Muscle of back (tissue), 11 donors: Measurements from ENCODE around the gene TTL. TPM values are rescaled to one million over a fixed set of nuclear protein-coding genes. Genes with fewer than 3 reads are reported as not detected.
"Not testable (repeated sequence)": the region's sequence is repeated elsewhere in the genome, so short reads cannot be mapped to it uniquely, and the experiment has no call there.

Experiments
- DNase-seq, 3 donors: peaks; one replicate each; pipeline versions ENCODE4 v3.0.0 to v3.0.0-alpha.2; 2013
- polyA plus RNA-seq, 10 donors: library from polyadenylated mRNA; unstranded; fragments of 120-200 nt; gene quantifications; one replicate each; pipeline ENCODE4 v1.2.1, GENCODE V29; 2013; ENCODE audit not compliant: insufficient read length in 10 of 10

Gene TTL
- polyA plus RNA-seq, 10 donors, result 32.1 to 47.1 (median 38.9) TPM

DNA sequence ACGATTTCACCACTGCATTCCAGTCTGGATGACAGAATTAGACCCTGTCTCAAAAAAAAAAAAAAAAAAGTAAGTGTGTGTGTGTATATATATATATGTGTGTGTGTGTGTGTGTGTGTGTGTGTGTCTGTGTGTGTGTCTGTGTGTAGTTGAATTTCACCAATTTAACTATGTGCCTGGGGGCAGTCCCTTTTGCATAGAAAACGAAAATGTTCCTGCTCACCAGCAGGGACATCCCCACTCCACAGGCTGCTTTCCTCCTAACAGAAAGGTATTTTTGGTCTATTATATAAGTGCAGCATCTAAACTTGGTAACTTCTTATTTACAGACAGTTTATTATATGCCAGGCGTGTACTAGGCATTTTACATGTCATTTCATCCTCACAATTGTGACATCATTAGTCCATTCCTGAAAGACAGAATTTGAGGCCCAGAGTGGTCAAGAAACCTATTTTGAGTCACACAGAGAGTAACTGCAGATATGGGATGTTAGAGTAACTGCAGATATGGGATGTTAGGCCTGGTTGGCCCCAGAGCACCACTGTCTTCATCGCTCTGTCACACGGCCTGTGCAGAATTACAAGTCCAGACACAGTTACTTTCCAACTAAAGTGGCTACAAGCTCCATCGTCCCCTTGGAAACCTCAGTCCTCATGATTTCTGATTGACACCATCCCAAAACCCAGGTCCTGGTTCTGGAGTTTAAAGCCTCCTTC lies 9.3 kb upstream of the TTL start:
- no peak for DNase-seq

DNA sequence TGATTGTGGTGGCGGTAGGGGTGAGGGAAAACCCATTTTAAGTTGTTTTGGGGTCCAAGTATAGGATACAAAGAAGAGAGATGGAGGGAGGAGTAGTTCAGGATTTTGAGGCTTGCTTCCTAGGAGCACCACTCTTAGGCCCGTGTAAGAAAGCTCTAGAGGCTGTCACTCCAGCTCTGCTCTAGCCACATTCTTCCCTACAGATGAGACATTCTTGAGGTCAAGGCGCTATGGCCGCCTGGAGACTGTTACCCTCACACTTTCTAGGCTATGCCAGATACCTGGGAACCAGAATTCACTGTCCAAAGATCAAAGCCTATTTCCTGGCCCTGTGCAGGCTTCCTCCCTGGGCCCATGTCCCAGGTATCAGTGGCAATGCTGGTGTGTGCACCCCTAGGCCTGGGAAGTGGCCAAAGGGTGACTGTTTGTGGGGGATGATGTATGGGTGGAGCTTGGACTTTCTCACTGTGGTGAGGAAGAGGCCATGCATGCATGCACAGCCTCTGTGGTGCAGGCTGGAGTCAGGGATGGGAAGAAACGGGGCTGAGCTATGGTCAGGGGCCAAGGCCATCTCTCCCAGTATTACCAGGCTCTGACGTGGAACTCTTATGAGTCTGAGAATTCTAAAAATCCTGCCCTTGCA lies 7.0 kb upstream of the TTL start:
- DNase-seq, result no peak

DNA sequence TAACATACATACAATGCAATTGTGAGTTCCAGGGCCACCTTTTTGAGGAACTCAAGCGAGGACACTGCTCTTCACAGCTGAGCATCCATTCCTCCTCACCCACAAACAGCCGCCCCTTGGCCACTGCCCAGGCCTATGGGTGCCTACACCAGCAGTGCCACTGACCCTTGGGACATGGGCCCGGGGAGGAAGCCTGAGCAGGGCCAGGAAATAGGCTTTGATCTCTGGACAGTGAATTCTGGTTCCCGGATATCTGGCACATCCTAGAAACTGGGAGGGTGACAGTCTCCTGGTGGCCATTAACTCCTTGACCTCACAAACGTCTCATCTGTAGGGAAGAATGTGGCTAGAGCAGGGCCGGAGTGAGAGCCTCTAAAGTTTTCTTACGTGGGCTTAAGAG lies 5.5 kb upstream of the TTL start:
- no peak for DNase-seq

DNA sequence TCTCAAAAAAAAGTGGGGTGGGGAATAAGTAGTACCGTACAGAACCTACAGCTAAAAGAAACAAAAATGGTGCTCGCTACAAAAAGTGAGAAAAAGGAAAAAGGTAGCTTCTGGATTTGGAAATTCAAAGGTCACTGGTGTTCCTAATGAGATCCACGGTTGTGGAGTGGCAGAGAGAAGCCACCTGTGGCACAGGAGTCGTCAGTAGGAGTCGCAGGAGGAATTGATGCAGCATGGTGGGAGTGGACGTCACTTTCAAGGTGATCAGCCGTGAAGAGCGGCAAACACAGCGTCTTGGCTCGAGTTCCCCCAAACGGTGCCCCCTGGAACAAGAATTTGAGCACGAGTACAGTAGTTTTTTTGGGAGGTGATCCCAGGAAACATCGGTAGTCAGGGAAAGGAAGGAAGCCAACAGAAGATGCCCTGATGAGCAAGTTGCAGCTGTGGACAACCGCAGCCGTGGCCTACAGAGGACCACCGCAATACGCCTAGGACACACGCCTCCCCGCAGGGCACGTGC lies 1.4 kb upstream of the TTL start:
- DNase-seq, result no peak

DNA sequence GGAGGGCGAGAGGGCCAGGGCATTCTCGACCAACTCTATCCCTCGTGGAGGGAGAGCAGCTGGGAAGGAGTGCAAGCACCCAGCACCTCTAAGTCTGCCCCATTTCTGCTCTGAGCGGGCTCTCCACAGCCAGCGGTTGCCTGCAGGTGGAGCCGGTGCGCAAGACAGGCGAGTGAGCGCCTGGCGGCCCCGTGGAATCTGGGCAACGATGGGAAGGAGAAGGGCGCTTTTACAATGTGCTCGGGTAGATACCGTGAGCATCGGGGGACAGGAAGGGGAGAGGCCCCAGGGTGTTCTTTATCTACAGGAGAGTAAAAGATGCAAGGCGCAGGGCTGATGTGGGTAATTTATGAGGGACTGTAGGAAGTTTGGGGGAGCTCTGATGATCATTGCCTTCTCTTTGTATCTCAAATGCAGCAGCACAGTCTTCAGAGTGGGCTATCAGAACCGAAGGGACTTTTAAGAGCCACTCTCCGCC lies 867 bp upstream of the TTL start:
- peak; percentile 74 to 94 (median 85) for DNase-seq

DNA sequence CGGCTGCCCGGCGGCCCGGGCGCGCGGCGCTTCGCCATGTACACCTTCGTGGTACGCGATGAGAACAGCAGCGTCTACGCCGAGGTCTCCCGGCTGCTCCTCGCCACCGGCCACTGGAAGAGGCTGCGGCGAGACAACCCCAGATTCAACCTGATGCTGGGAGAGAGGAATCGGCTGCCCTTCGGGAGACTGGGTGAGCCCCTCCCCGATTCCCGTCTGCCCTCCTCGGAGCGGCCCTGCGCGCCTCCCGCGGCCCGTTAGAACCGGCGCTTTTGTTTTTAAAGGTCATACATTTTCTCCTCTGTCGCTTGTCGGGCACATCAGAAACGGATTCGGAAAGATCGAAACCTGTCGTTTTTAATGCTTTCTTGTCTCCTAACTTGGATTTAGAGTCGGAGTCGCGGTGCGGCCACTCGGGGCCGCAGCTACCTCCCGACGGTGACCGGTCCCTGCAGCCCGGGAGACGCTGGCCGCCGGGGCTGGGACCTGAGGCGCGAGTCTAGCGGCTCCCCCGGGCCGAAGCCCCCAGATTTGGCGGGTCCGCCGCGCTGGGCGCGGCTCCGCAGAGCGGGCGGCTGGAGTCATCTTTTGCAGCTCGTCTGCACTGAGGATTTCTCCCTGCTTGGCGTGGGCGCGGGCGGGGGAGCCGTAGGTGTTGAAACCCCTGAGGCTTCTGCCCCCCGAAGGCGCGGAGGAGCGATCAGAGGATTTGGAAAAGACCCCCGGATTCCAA lies 519 bp downstream of the TTL start:
- DNase-seq, result peak; percentile 16 to 76 (median 36)

DNA sequence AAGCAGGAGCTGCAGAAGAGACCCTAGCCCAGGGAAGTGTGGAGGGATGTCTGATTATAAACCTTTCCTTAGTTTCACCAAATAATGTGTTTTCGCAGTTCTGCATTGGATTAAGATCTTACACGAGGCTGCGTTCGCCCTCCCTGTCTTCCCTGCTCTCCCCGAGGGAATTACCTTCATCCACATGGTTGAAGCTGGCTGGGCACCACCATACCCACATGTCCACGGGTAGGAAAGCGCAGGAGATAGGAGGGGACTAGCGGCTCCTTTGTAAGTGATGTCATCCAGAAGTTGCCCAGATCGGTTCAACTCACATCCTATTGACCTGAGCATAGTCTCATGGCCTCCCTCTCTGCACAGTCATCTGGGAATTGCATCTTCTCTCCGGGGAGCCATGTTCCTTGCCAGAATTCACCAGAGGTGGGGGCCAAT lies 1.1 kb downstream of the TTL start:
- peak in 1 of 3 donors; percentile 13 for DNase-seq

DNA sequence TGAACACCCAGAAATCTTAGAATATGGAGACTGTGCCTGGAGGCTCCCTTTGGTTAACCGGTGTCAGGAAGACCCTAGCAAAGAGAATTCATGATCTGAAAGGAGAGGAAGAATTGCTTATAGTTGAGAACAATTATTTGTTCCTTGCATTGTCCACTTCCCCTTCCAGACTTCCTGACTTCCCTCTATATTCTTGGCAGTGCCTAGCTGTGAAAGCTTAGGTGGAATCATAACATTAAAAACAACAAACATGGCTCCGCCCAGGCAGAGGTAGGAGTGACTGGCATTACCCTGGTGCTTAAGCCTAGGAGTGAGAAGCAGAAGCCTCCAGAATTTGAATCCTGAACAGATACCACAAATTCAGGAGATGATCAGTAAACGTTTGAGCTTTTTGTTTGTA lies 1.9 kb downstream of the TTL start:
- DNase-seq, result no peak

DNA sequence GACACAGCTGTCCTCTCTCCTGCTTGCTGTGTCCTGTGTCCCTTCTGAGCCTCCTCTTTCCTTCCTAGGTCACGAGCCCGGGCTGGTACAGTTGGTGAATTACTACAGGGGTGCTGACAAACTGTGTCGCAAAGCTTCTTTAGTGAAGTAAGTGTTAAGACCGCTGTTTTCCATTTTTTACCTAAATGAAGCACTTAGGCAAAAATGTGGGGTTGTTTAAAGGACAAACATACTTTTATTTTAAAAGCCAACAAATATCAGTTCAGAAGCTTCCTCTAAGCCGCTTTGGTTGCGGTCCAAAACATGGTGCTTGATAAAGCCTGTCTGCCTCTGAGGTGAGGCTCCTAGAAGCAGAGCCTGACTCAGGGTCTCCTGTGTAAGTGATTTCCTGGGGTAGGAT lies 3.9 kb downstream of the TTL start:
- DNase-seq, result no peak

DNA sequence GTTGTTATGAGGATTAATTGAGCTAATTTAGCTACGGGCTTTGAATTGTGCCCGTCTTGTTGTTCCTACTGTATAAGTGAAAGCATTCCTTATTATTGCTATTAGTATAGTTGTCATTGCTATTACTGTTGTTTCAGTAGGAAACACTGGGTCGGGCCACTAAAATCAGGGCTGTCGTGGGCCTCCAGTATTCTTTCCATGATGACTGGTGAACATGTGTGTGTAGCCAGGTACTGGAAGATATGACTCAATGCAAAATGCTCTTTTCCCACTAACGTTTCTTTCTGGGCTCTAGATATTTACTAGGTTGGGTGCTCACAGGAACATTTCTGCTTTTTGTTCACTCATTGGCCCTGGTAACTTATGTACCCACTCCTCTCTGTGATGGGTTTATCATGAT lies 4.9 kb downstream of the TTL start:
- no peak for DNase-seq

DNA sequence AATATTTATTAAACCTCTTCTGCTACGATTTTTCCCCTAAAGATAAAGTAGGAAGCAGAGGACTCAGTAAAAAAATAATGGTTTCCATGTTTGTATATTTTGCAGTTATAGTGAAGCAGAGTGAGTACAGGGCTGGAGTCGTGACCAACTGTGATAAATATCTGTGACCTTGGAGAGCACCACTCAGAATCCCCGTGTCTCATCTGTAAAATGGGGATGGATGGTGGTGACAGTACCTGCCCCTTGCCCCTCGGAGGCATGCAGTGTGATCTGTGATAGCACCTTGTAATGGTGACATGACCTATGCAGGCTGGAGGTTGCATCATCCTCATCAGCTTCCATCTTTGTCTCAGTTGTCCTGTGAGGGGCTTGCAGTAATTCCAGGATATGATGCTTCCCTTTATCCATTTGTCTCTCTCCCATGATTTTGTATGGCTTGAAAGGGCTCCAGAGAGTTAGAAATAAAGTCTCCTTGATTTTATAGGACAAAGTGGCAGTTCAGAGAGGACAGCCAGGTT lies 5.5 kb downstream of the TTL start:
- no peak for DNase-seq

DNA sequence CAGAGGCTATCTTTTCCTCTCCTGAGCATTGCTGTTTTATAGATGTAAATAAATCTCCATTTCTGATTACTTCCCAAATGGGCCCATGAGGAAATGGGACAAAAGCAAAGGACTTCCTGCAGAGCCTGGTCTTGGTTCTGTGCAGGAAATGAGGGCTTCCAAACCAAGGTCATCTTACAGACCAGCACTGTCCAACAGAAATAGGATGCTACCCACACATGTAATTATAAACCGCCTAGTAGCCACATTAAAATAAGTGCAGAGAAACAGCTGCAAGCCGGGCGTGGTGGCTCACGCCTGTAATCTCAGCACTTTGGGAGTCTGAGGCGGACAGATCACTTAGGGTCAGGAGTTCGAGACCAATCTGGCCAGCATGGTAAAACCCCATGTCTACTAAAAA lies 6.2 kb downstream of the TTL start:
- DNase-seq, result no peak

DNA sequence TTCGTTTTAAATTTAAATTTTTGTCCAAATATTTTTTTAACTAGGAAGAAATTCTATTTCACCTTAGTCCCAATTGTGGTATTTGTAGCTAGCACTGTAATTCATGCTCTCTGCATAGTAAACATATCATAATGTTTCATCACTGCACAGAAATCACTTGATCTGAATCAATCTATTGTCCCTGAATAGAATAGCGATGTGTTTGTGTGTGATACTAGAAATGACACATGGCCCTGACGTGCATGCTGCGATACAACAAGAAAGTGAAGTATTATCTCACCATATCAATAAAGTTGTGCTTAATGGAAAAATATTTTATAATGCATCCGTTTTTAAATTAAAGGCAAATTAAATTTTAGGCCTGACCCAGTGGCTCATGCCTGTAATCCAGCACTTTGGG lies 10.0 kb downstream of the TTL start:
- no peak for DNase-seq

DNA sequence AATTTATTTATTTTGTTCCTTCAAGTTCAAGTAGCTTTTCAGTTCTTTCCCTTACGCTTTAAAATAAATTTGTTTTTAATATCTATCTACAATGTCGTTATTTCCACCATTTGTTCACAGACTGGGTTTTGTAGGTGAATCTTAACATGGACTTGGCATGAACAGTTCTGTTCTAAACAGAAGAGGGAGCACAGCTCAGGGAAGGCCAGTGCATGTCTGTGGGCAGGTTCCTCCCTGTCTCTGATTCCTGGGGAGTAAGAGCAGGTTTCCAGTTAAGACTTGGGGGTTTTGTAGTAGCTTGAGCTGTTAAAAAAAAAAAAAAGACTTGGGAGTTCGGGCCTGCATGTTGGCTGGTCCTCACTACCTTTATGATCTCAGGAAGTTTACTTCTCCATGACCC lies 11.1 kb downstream of the TTL start:
- no peak for DNase-seq

DNA sequence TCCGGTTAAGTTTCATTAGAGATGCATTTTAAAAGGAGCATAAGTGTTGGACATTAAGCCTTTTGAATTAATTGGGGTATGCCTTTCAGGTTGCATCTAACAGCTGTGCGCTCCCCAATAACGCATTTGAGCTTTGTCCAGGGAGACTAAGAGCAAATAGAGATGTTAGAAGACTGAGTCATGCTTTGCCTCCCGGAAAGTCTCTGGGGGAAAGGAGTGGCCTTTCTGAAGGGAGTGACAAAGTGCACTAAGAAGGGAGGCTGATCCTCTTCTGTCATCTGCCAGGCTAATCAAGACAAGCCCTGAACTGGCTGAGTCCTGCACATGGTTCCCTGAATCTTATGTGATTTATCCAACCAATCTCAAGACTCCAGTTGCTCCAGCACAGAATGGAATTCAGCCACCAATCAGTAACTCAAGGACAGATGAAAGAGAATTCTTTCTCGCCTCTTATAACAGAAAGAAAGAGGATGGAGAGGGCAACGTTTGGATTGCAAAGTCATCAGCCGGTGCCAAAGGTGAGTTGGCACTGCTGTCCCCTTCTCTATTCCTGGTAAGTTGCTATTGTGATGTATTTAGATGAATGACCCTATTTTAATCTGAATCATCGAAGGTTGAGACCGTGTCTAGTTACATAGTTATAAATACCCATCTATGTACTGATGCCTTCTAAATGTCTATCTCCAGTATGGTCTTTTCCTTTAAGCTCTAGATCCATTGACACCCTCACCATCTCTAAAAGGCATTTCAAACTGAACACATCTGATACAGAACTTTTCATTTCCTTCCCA lies 12.1 kb downstream of the TTL start:
- peak in 2 of 3 donors; percentile 27 to 36 for DNase-seq

DNA sequence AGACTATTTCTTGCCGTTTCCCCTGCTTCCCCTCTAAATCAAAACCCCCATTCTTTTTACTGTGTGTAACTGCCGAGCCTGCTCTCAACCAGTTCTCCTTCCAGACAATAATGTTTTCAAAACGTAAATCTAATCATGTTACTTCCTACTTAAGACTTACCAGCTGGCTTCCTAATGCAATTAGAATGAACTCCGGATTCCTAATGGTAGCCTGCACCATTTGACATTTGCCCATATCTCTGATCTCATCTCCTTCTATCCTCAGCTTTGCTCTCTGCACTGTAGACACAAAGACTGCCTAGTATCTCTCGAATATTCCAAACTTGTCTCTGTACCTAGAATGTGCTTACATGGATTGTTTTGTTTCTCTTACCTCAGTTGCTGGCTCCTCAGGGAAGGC lies 12.9 kb downstream of the TTL start:
- DNase-seq, result no peak

DNA sequence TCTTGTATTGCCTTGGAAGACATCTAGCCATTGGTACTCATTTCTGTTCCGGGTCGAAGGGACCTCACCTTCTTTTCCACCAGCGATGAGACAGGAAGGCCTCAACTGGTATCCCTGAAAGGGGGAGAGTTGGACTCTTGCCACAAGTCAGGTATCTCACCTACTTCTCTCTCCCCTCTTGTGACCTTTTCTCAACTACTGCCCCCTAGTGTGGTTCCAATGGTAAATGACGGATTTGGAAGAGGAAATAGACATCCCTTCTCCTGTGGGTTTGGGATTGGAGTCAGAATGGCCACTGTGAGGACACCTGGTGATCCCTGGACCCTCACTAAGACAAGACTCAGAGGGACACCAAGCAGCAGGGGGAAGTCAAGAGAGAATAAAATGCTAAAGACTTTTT lies 13.9 kb downstream of the TTL start:
- not testable (repeated sequence) for DNase-seq

DNA sequence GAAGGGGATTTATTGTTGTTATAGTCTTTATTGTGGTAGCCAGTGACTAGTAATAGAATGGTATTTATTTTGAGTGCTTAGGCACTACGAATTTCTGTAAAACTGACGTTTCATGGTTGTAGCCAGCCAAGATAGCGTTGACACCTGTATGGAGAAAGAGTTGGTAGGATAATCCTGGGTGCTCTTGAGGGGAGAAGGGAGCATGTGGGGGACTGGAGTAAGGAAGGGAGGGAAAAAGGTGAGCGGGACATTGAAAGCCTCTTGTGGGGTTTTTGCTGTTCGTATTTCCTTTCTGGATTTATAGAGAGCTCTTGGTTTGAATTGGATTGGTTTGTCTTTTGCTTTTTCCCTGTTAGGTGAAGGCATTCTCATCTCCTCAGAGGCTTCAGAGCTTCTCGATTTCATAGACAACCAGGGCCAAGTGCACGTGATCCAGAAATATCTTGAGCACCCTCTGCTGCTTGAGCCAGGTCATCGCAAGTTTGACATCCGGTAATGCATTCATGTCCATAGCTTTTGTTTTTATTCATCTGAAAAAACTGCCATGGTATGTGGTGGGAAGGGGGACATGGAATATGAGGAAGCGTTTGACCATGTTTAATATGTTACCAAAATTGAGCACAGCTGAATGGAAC lies 19.0 kb downstream of the TTL start:
- DNase-seq, result peak in 2 of 3 donors; percentile 11 to 25

DNA sequence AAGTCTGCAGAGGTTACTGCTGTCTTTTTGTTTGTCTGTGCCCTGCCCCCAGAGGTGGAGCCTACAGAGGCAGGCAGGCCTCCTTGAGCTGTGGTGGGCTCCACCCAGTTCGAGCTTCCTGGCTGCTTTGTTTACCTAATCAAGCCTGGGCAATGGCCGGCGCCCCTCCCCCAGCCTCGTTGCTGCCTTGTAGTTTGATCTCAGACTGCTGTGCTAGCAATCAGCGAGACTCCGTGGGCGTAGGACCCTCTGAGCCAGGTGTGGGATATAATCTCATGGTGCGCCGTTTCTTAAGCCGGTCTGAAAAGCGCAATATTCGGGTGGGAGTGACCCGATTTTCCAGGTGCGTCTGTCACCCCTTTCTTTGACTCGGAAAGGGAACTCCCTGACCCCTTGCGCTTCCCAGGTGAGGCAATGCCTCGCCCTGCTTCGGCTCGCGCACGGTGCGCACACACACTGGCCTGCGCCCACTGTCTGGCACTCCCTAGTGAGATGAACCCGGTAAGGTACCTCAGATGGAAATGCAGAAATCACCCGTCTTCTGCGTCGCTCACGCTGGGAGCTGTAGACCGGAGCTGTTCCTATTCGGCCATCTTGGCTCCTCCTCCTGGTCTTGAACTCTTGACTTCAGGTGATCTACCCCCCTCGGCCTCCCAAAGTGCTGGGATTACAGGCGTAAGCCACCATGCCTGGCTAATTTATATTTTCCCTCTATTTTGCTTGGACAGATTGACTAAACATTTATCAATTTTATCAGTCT lies 27.5 kb downstream of the TTL start:
- DNase-seq, result not testable (repeated sequence)

DNA sequence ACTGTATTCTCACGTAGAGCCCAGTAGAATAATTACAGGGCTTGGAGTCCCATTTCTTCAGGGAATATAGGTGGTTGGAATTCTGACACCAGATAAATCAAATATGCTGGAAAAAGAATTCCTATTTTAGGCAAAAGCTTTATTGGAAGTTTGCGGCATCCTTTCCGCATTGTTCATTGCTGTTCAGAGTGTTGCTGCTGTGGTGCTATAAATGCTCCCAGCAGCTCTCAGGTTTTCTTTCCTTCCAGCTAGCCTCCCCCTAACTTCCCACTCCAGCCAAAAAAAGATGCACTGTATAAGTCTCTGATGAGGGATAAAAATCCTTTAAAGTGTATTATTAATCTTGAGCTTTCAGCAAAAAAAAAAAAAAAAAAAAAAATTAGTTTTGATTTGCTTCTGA lies 34.8 kb downstream of the TTL start:
- no peak for DNase-seq
